PC-3 (cell line): ENCODE data around the gene DSPP. TPM values are rescaled to one million over a fixed set of nuclear protein-coding genes. Genes with fewer than 3 reads are reported as not detected.

ENCODE experiments used
- ATAC-seq: fragments of 200-7000 bp; cut with Tn5 transposase; 2 replicates; pipeline ENCODE4 v1.9.1; 2020; ENCODE audit warnings: mild to moderate bottlenecking, moderate library complexity
- BruUV-seq: library from RNA; stranded (reverse); fragments of 400-500 nt; replicated peaks from 2 replicates; lab custom pipeline; 2021; lab: Mats Ljungman, UMichigan
- CTCF ChIA-PET: fragments of 300-600 bp; sonication (Branson Sonifier 250); formaldehyde crosslinking; loops from one replicate; lab custom pipeline; 2022; ENCODE audit warnings: antibody characterized with exemption; lab: Charles Lee
- POLR2A ChIA-PET: fragments of 300-600 bp; sonication (Branson Sonifier 250); formaldehyde crosslinking; loops from one replicate; lab custom pipeline; 2022; ENCODE audit warnings: antibody characterized with exemption; ENCODE audit not compliant: unreplicated experiment; lab: Charles Lee
- DNase-seq: peaks from one replicate; pipeline ENCODE4 v3.0.0-alpha.2; 2015
- H2AFZ ChIP-seq: fragments of 300-600 bp; sonication (generic); 2 replicates; pipeline ENCODE4 v1.6.0; 2016; ENCODE audit warnings: antibody characterized with exemption, low read length
- H3F3A ChIP-seq: fragments of 300-600 bp; sonication (generic); one replicate; pipeline ENCODE4 v1.6.0; 2017; ENCODE audit warnings: antibody characterized with exemption, low read length, control low read depth, mild to moderate bottlenecking; ENCODE audit not compliant: unreplicated experiment
- H3K27ac ChIP-seq: fragments of 300-600 bp; sonication (generic); 2 replicates; pipeline ENCODE4 v1.5.1; 2016; ENCODE audit warnings: mild to moderate bottlenecking, low read length
- H3K27me3 ChIP-seq: fragments of 300-600 bp; sonication (generic); 2 replicates; pipeline ENCODE4 v1.6.1; 2016; ENCODE audit warnings: low read length, mixed read lengths
- H3K36me3 ChIP-seq: fragments of 300-600 bp; sonication (generic); 2 replicates; pipeline ENCODE4 v1.6.1; 2016; ENCODE audit warnings: low read depth, mixed run types, low read length, mixed read lengths
- H3K4me1 ChIP-seq: fragments of 300-600 bp; sonication (generic); 2 replicates; pipeline ENCODE4 v1.5.1; 2016; ENCODE audit warnings: low read length; ENCODE audit not compliant: insufficient read depth
- H3K4me2 ChIP-seq: fragments of 300-600 bp; sonication (generic); 2 replicates; pipeline ENCODE4 v1.6.0; 2016; ENCODE audit warnings: low read length
- H3K4me3 ChIP-seq: fragments of 300-600 bp; sonication (generic); 2 replicates; pipeline ENCODE4 v1.5.1; 2016; ENCODE audit warnings: mild to moderate bottlenecking, low read length, mixed read lengths
- H3K79me2 ChIP-seq: fragments of 300-600 bp; sonication (generic); 2 replicates; pipeline ENCODE4 v1.6.1; 2017; ENCODE audit warnings: low read length, mixed read lengths
- H3K9ac ChIP-seq: fragments of 300-600 bp; sonication (generic); 2 replicates; pipeline ENCODE4 v1.6.0; 2016; ENCODE audit warnings: mild to moderate bottlenecking, low read length
- H3K9me2 ChIP-seq: fragments of 300-600 bp; sonication (generic); replicated peaks from 2 replicates; pipeline ENCODE4 v1.6.1; 2016; ENCODE audit warnings: mixed run types, low read length, mixed read lengths
- H3K9me3 ChIP-seq: fragments of 300-600 bp; sonication (generic); 2 replicates; pipeline ENCODE4 v1.6.1; 2016; ENCODE audit warnings: low read length, mixed read lengths
- H4K20me1 ChIP-seq: fragments of 300-600 bp; sonication (generic); 2 replicates; pipeline ENCODE4 v1.6.1; 2016; ENCODE audit warnings: low read length, mixed read lengths
- EZH2 ChIP-seq: fragments of 300-600 bp; sonication (generic); IDR thresholded peaks from one replicate; pipeline ENCODE4 v1.6.1; 2017; ENCODE audit warnings: antibody characterized with exemption, mild to moderate bottlenecking, low read length; ENCODE audit not compliant: unreplicated experiment
- EZH2phosphoT487 ChIP-seq: fragments of 300-600 bp; sonication (generic); IDR thresholded peaks from 2 replicates; pipeline ENCODE4 v1.6.1; 2018; ENCODE audit warnings: mild to moderate bottlenecking, antibody characterized with exemption, low read length, borderline replicate concordance
- intact Hi-C: fragments of 100-400 bp; cut with micrococcal nuclease; formaldehyde crosslinking; loops from 2 replicates; pipeline ENCODE4 v1.9.0; 2023
- total RNA-seq: library from RNA; depleted of rRNA; stranded (reverse); fragments of >200 nt; gene quantifications from 2 replicates; pipeline ENCODE4 v1.2.3, GENCODE V29; 2014
- TF ChIP-seq, protein P1 (sequence below): fragments of 300-600 bp; sonication (generic); conservative IDR thresholded peaks from 2 replicates; pipeline ENCODE4 v1.5.1; 2017; ENCODE audit warnings: antibody characterized with exemption, low read depth, mild to moderate bottlenecking, low read length

Gene DSPP
- total RNA-seq, 1 experiment from 2014 or later = 0.04 TPM

DNA sequence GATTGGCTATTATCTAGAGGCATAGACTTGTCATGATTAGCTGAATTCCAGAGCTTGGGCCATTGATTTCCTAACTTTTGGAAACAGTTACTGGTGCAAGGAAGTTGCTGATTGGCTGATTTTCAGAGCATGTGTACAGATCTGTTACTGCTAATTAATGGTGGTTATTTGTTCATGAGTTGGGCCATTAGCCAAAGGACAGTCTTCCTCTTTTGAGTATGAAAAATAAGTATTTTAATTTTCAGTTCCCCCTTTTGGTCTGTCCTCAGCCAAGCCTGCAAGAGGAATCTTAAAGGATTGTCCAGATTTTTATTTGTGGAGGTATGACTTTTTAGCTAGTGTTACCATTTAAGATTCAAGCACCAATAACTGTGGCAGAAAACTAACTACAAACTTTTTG, 7.0 kb upstream of the DSPP start:
- ATAC-seq (no peak), DNase-seq (no peak)
- no peak overlapping the region for H3K27ac ChIP-seq
- H3K27me3 ChIP-seq = no peaks in the 10 kb centered on the region
- no peaks in the 10 kb centered on the region for H3K79me2 ChIP-seq
- no peaks in the 10 kb centered on the region for H3K9me2 ChIP-seq
- H2AFZ ChIP-seq = no peak overlapping the region
- no peaks in the 10 kb centered on the region for H3K9me3 ChIP-seq
- no TSS peak for BruUV-seq
- H4K20me1 ChIP-seq = no peaks in the 10 kb centered on the region
- H3F3A ChIP-seq = no peaks in the 10 kb centered on the region
- intact Hi-C loops = no loop called here
- ChIA-PET POLR2A (no interaction called here), CTCF (no interaction called here)
- no peaks in the 10 kb centered on the region for H3K4me1 ChIP-seq
- no peak overlapping the region for H3K4me3 ChIP-seq
- H3K9ac ChIP-seq = no peak overlapping the region
- no peak for TF ChIP-seq EZH2phosphoT487
- no peak for TF ChIP-seq EZH2
- TF ChIP-seq, protein P1, sequence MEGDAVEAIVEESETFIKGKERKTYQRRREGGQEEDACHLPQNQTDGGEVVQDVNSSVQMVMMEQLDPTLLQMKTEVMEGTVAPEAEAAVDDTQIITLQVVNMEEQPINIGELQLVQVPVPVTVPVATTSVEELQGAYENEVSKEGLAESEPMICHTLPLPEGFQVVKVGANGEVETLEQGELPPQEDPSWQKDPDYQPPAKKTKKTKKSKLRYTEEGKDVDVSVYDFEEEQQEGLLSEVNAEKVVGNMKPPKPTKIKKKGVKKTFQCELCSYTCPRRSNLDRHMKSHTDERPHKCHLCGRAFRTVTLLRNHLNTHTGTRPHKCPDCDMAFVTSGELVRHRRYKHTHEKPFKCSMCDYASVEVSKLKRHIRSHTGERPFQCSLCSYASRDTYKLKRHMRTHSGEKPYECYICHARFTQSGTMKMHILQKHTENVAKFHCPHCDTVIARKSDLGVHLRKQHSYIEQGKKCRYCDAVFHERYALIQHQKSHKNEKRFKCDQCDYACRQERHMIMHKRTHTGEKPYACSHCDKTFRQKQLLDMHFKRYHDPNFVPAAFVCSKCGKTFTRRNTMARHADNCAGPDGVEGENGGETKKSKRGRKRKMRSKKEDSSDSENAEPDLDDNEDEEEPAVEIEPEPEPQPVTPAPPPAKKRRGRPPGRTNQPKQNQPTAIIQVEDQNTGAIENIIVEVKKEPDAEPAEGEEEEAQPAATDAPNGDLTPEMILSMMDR = no peak
- H3K36me3 ChIP-seq = no peaks in the 10 kb centered on the region
- no peak overlapping the region for H3K4me2 ChIP-seq

DNA sequence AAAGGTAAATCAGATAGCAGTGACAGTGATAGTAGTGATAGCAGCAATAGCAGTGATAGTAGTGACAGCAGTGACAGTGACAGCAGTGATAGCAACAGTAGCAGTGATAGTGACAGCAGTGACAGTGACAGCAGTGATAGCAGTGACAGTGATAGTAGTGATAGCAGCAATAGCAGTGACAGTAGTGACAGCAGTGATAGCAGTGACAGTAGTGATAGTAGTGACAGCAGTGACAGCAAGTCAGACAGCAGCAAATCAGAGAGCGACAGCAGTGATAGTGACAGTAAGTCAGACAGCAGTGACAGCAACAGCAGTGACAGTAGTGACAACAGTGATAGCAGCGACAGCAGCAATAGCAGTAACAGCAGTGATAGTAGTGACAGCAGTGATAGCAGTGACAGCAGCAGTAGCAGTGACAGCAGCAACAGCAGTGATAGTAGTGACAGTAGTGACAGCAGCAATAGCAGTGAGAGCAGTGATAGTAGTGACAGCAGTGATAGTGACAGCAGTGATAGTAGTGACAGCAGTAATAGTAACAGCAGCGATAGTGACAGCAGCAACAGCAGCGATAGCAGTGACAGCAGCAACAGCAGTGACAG, 6.1 kb downstream of the DSPP start:
- no TSS peak for BruUV-seq
- no peaks in the 10 kb centered on the region for H3F3A ChIP-seq
- H3K9ac ChIP-seq = no peak overlapping the region
- no peak overlapping the region for H3K4me3 ChIP-seq
- no peaks in the 10 kb centered on the region for H3K9me3 ChIP-seq
- peaks cover 22% of the 10 kb centered on the region for H3K27me3 ChIP-seq
- no peak for ATAC-seq
- no peak overlapping the region for H3K4me2 ChIP-seq
- H3K36me3 ChIP-seq = no peaks in the 10 kb centered on the region
- no peaks in the 10 kb centered on the region for H3K4me1 ChIP-seq
- no peak overlapping the region for H3K27ac ChIP-seq
- intact Hi-C loops = no loop called here
- H3K9me2 ChIP-seq = no peaks in the 10 kb centered on the region
- ChIA-PET CTCF (no interaction called here), POLR2A (no interaction called here)
- no peak overlapping the region for H2AFZ ChIP-seq
- no peak for TF ChIP-seq EZH2
- TF ChIP-seq, protein P1 = no peak
- TF ChIP-seq EZH2phosphoT487 = no peak
- DNase-seq = no peak
- no peaks in the 10 kb centered on the region for H3K79me2 ChIP-seq
- H4K20me1 ChIP-seq = no peaks in the 10 kb centered on the region

DNA sequence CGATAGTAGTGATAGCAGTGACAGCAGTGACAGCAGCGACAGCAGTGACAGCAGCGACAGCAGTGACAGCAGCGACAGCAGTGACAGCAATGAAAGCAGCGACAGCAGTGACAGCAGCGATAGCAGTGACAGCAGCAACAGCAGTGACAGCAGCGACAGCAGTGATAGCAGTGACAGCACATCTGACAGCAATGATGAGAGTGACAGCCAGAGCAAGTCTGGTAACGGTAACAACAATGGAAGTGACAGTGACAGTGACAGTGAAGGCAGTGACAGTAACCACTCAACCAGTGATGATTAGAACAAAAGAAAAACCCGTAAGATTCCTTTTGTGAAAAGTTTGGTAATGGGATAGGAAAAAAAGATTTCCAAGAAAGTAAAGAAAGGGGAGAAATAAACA, 7.9 kb downstream of the DSPP start:
- H2AFZ ChIP-seq = no peak overlapping the region
- H3F3A ChIP-seq = no peaks in the 10 kb centered on the region
- no peaks in the 10 kb centered on the region for H3K4me1 ChIP-seq
- H3K9ac ChIP-seq = no peak overlapping the region
- DNase-seq (no peak), ATAC-seq (no peak)
- CTCF ChIA-PET = no interaction called here
- no TSS peak for BruUV-seq
- H3K27ac ChIP-seq = no peak overlapping the region
- no peaks in the 10 kb centered on the region for H3K79me2 ChIP-seq
- H4K20me1 ChIP-seq = no peaks in the 10 kb centered on the region
- no peaks in the 10 kb centered on the region for H3K9me2 ChIP-seq
- H3K4me2 ChIP-seq = no peak overlapping the region
- intact Hi-C loops = no loop called here
- no peaks in the 10 kb centered on the region for H3K9me3 ChIP-seq
- H3K36me3 ChIP-seq = no peaks in the 10 kb centered on the region
- H3K4me3 ChIP-seq = no peak overlapping the region
- POLR2A ChIA-PET = no interaction called here
- H3K27me3 ChIP-seq = peaks cover 36% of the 10 kb centered on the region
- TF ChIP-seq, protein P1 = no peak
- TF ChIP-seq EZH2phosphoT487 (no peak), EZH2 (no peak)
